Kidney epithelial cell (primary cell): Measurements from ENCODE around the gene NGEF. TPM values are rescaled to one million over a fixed set of nuclear protein-coding genes. Genes with fewer than 3 reads are reported as not detected.

ENCODE experiments used
- DNase-seq: peaks from one replicate; pipeline ENCODE4 v3.0.0-alpha.2; 2010; ENCODE audit warnings: low read depth
- H3K27me3 ChIP-seq: 2 replicates; pipeline ENCODE4 v1.6.0; 2011; ENCODE audit warnings: low read length; ENCODE audit not compliant: control insufficient read depth, insufficient read depth
- H3K36me3 ChIP-seq: 2 replicates; pipeline ENCODE4 v1.5.1; 2011; ENCODE audit warnings: low read length; ENCODE audit not compliant: control insufficient read depth, insufficient read depth
- H3K4me3 ChIP-seq: 2 replicates; pipeline ENCODE4 v1.5.1; 2011; ENCODE audit warnings: low read depth, mild to moderate bottlenecking, control low read depth, low read length
- total RNA-seq: library from RNA; depleted of rRNA; stranded (reverse); fragments of >200 nt; gene quantifications from 2 replicates; pipeline ENCODE4 v1.2.3, GENCODE V29; 2015
- TF ChIP-seq, protein P1 (sequence below): IDR thresholded peaks from 2 replicates; pipeline ENCODE4 v1.5.1; 2011; ENCODE audit warnings: mild to moderate bottlenecking, moderate library complexity, low read length, control low read depth, inconsistent platforms; ENCODE audit not compliant: insufficient read depth, poor library complexity, severe bottlenecking

The NGEF gene
- total RNA-seq = 2.5 and 3.6 TPM in 2 replicates

GRCh38 chr2:233013027-233013461 is at the start of gene NGEF:
Gene NGEF, minus strand, starts transcription at chr2:233013256. Its CDS starts 38,366 bp downstream, at chr2:232974890.
- Histone ChIP-seq H3K27me3 (no peaks in the 10 kb centered on the region), H3K4me3 (no peak within 1 kb of the TSS), H3K36me3 (no peaks in the 10 kb centered on the region)
- DNase-seq = no peak
- TF ChIP-seq, protein P1, sequence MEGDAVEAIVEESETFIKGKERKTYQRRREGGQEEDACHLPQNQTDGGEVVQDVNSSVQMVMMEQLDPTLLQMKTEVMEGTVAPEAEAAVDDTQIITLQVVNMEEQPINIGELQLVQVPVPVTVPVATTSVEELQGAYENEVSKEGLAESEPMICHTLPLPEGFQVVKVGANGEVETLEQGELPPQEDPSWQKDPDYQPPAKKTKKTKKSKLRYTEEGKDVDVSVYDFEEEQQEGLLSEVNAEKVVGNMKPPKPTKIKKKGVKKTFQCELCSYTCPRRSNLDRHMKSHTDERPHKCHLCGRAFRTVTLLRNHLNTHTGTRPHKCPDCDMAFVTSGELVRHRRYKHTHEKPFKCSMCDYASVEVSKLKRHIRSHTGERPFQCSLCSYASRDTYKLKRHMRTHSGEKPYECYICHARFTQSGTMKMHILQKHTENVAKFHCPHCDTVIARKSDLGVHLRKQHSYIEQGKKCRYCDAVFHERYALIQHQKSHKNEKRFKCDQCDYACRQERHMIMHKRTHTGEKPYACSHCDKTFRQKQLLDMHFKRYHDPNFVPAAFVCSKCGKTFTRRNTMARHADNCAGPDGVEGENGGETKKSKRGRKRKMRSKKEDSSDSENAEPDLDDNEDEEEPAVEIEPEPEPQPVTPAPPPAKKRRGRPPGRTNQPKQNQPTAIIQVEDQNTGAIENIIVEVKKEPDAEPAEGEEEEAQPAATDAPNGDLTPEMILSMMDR = no peak

- no peak for DNase-seq
- Histone ChIP-seq H3K27me3 (no peaks in the 10 kb centered on the region), H3K4me3 (no peak overlapping the region), H3K36me3 (no peaks in the 10 kb centered on the region)
- TF ChIP-seq, protein P1 = no peak
These were observed 49.4 kb upstream of the NGEF start for GRCh38 chr2:233062451-233062850.

- Histone ChIP-seq H3K4me3 (no peak overlapping the region), H3K36me3 (no peaks in the 10 kb centered on the region), H3K27me3 (no peaks in the 10 kb centered on the region)
- DNase-seq = no peak
- TF ChIP-seq, protein P1 = no peak
These were observed 48.8 kb upstream of the NGEF start for GRCh38 chr2:233061591-233062450.

DNA sequence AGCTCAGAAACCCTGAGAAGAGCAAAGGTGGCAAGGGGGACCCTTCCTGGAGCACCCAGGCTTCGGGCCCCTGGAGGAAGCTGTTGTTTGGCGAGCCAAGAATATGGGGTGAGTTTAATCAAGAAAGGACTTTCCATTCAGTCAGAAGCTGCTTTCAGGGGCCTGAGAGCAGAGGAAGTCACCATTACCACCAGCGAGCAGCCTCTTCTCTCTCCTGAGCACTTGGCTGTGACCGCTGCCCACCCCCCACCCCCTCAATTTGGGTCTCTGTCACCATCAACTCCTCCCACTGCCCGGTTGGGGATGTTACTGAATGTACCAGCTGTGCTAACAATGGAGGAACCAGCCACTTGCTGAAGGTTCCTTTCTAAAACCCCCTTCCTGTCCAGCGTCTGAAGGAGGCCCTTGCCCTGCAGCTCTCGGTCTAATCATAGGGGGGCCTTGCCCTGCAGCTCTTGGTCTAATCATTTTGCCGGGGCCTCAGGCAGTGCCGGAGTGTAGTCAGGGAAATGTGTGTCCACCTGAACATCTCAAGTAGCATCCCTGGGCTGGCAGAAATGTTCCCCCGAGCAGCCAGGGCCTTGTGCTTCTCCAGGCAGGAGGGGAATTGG is 48.0 kb upstream of the NGEF start:
- H3K27me3 ChIP-seq = no peaks in the 10 kb centered on the region
- no peak overlapping the region for H3K4me3 ChIP-seq
- no peak for DNase-seq
- no peaks in the 10 kb centered on the region for H3K36me3 ChIP-seq
- TF ChIP-seq, protein P1 = no peak

DNA sequence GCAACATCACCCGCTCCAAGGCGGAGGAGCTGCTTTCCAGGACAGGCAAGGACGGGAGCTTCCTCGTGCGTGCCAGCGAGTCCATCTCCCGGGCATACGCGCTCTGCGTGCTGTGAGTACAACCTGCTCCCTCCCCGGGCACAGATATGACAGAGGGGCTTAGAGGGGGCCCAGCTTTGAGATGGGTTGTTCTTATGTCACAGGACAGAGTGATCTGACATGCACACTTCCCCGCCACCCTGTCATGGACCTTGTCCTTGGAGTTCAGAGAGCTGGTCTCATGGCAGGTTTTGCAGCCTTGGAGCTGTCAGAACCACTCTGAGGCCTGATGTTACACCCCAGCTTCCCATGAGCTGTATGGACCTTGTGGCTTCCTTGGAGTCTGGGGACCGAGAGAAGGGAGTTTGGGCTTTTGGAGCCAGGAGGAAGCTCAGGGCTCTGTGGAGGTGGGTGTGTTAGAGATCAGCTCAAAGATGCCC is 47.5 kb upstream of the NGEF start:
- TF ChIP-seq, protein P1 = no peak
- no peaks in the 10 kb centered on the region for H3K36me3 ChIP-seq
- no peak for DNase-seq
- H3K27me3 ChIP-seq = no peaks in the 10 kb centered on the region
- H3K4me3 ChIP-seq = no peak overlapping the region
